ENCODE data around the gene TNFRSF1A.

Gene TNFRSF1A

GRCh38 chr12:6324936-6325750 is 16.7 kb downstream of the TNFRSF1A start:
- Histone ChIP-seq H3K27me3 (ENCODE audit: insufficient read depth, low read depth) (no peaks in the 10 kb centered on the region; the same call in 1 of the 2 replicates), H3K27ac (no peak overlapping the region), H3K9ac (no peak overlapping the region), H2AFZ (ENCODE audit: low read depth) (no peak overlapping the region), H3K36me3 (ENCODE audit: insufficient read depth) (no peaks in the 10 kb centered on the region), H3K4me3 (IDR thresholded peaks at IDR 0.05; ENCODE audit: insufficient read depth, low read depth, low read length) (no peak overlapping the region), H3K4me1 (ENCODE audit: low read depth, poor library complexity, severe bottlenecking) (peaks cover 12% of the 10 kb centered on the region), H3K4me2 (no peak overlapping the region), H3K79me2 (ENCODE audit: insufficient read depth, low read depth) (no peaks in the 10 kb centered on the region), H4K20me1 (ENCODE audit: insufficient read depth) (no peaks in the 10 kb centered on the region)
- TF ChIP-seq CTCF (conservative IDR thresholded peaks at IDR 0.05; ENCODE audit: low read depth, low read length), result no peak

GRCh38 chr12:6323995-6324711 is 17.7 kb downstream of the TNFRSF1A start:
- no peak overlapping the region for H3K27ac ChIP-seq
- no peak overlapping the region for H3K4me3 ChIP-seq (IDR thresholded peaks at IDR 0.05; ENCODE audit: insufficient read depth, low read depth, low read length)
- no peaks in the 10 kb centered on the region for H3K36me3 ChIP-seq (ENCODE audit: insufficient read depth)
- no peaks in the 10 kb centered on the region; the same call in 1 of the 2 replicates for H3K27me3 ChIP-seq (ENCODE audit: insufficient read depth, low read depth)
- no peaks in the 10 kb centered on the region for H3K79me2 ChIP-seq (ENCODE audit: insufficient read depth, low read depth)
- peaks cover 12% of the 10 kb centered on the region for H3K4me1 ChIP-seq (ENCODE audit: low read depth, poor library complexity, severe bottlenecking)
- H3K9ac ChIP-seq, result no peak overlapping the region
- TF ChIP-seq CTCF (conservative IDR thresholded peaks at IDR 0.05; ENCODE audit: low read depth, low read length), result no peak
- no peak overlapping the region for H3K4me2 ChIP-seq
- no peaks in the 10 kb centered on the region for H4K20me1 ChIP-seq (ENCODE audit: insufficient read depth)
- H2AFZ ChIP-seq (ENCODE audit: low read depth), result no peak overlapping the region

- TF ChIP-seq CTCF (conservative IDR thresholded peaks at IDR 0.05; ENCODE audit: low read depth, low read length), result peak; percentile 56
These were observed 18.4 kb downstream of the TNFRSF1A start for GRCh38 chr12:6323340-6323994.

GRCh38 chr12:6322969-6323339 is 18.9 kb downstream of the TNFRSF1A start:
- Histone ChIP-seq H3K27me3 (ENCODE audit: insufficient read depth, low read depth) (no peaks in the 10 kb centered on the region; the same call in 1 of the 2 replicates), H3K79me2 (ENCODE audit: insufficient read depth, low read depth) (no peaks in the 10 kb centered on the region), H3K4me1 (ENCODE audit: low read depth, poor library complexity, severe bottlenecking) (peaks cover 12% of the 10 kb centered on the region), H3K36me3 (ENCODE audit: insufficient read depth) (no peaks in the 10 kb centered on the region), H2AFZ (ENCODE audit: low read depth) (no peak overlapping the region; the same call in 1 of the 2 replicates), H4K20me1 (ENCODE audit: insufficient read depth) (no peaks in the 10 kb centered on the region), H3K27ac (no peak overlapping the region), H3K4me2 (no peak overlapping the region; the same call in 1 of the 2 replicates), H3K4me3 (IDR thresholded peaks at IDR 0.05; ENCODE audit: insufficient read depth, low read depth, low read length) (no peak overlapping the region), H3K9ac (no peak overlapping the region)
- TF ChIP-seq CTCF (conservative IDR thresholded peaks at IDR 0.05; ENCODE audit: low read depth, low read length), result no peak

More at GRCh38 chr12:6323340-6323994, 18.4 kb downstream of the TNFRSF1A start:
- H4K20me1 ChIP-seq (ENCODE audit: insufficient read depth), result no peaks in the 10 kb centered on the region
- H3K4me1 ChIP-seq (ENCODE audit: low read depth, poor library complexity, severe bottlenecking), result peaks cover 12% of the 10 kb centered on the region
- H3K4me3 ChIP-seq (IDR thresholded peaks at IDR 0.05; ENCODE audit: insufficient read depth, low read depth, low read length), result no peak overlapping the region
- no peaks in the 10 kb centered on the region for H3K36me3 ChIP-seq (ENCODE audit: insufficient read depth)
- H3K27ac ChIP-seq, result peak overlapping the region; percentile 42; the same call in 1 of the 2 replicates
- H3K4me2 ChIP-seq, result peak overlapping the region; percentile 46
- H3K79me2 ChIP-seq (ENCODE audit: insufficient read depth, low read depth), result no peaks in the 10 kb centered on the region
- no peaks in the 10 kb centered on the region; the same call in 1 of the 2 replicates for H3K27me3 ChIP-seq (ENCODE audit: insufficient read depth, low read depth)
- peak overlapping the region; percentile 43; the same call in 1 of the 2 replicates for H2AFZ ChIP-seq (ENCODE audit: low read depth)
- peak overlapping the region; percentile 16; the same call in 1 of the 2 replicates for H3K9ac ChIP-seq

All from KMS-11 (cell line).